OCI-LY7 (cell line): Measurements from ENCODE around the gene MORN1.

Source experiments
- CTCF ChIP-seq: fragments of 200-600 bp; sonication (generic); conservative IDR thresholded peaks from 2 replicates; pipeline ENCODE4 v1.5.1; 2014; ENCODE audit warnings: mild to moderate bottlenecking, antibody characterized with exemption, low read length, moderate library complexity, mixed read lengths
- EZH2phosphoT487 ChIP-seq: fragments of 200-600 bp; sonication (generic); IDR thresholded peaks from 2 replicates; pipeline ENCODE4 v1.6.1; 2018; ENCODE audit warnings: low read depth, borderline replicate concordance, mild to moderate bottlenecking, mixed run types, antibody characterized with exemption, low read length, moderate library complexity, mixed read lengths

- TF ChIP-seq CTCF, result no peak
- no peak for TF ChIP-seq EZH2phosphoT487
These were observed 30.6 kb downstream of the MORN1 start for GRCh38 chr1:2360588-2361364.
